ENCODE results near the gene CHST3.

DNA sequence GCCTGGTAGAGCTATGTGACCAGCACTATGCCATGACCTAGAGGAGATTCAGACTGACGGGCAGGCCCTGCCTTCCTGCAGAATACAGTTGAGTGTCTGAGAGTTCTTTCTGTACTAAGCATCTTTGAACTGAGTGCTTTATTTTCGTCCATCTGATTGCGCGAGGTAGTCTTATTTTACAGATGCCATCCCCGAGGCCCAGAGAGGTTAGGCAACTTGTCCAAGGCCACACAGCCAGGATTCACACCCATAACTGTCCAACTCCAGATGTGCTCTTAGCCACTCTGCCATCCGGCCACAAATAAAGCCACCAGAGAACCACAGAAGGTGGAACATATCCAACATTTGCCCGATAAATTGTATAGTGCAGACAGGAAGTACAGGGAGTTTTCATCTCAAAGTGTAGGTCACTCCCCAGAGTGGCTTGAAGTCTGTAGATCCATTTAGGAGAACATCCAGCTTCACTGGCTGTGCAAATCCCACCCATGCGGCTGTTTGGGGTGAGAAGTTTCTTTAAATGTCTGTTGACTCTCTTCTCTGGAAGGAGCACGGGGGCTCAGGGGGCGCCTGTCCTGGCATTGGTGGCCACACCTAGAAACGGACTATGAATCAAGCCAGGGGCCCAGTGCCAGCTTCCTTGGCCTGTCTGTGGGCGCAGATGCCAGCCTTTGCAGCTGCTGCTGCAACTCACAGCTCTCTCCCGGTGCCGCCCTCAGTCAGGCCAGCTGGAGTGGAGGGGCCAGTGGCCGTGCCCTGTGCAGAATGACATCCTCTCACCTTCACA, 11.1 kb downstream of the CHST3 start:
- TF ChIP-seq, protein P1, sequence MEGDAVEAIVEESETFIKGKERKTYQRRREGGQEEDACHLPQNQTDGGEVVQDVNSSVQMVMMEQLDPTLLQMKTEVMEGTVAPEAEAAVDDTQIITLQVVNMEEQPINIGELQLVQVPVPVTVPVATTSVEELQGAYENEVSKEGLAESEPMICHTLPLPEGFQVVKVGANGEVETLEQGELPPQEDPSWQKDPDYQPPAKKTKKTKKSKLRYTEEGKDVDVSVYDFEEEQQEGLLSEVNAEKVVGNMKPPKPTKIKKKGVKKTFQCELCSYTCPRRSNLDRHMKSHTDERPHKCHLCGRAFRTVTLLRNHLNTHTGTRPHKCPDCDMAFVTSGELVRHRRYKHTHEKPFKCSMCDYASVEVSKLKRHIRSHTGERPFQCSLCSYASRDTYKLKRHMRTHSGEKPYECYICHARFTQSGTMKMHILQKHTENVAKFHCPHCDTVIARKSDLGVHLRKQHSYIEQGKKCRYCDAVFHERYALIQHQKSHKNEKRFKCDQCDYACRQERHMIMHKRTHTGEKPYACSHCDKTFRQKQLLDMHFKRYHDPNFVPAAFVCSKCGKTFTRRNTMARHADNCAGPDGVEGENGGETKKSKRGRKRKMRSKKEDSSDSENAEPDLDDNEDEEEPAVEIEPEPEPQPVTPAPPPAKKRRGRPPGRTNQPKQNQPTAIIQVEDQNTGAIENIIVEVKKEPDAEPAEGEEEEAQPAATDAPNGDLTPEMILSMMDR (conservative IDR thresholded peaks at IDR 0.05; ENCODE audit: low read depth, low read length) = no peak
- no peak for TF ChIP-seq EZH2 (IDR thresholded peaks at IDR 0.05; ENCODE audit: borderline replicate concordance, low read depth, low read length, poor library complexity, severe bottlenecking)

Measured in A673 (cell line).